Stimulated activated CD8-positive, alpha-beta memory T cell treated with anti-CD3 and anti-CD28 coated beads, Interleukin-2, amount 100 ng/mL, for 1 hour (primary cell): Measurements from ENCODE around the gene TRIM13.
"Not testable (repeated sequence)": the region's sequence is repeated elsewhere in the genome, so short reads cannot be mapped to it uniquely, and the experiment has no call there.

ENCODE experiments used
- DNase-seq, 2 donors: peaks; one replicate each; pipeline ENCODE4 v3.0.0-alpha.2; 2020; ENCODE audit warnings: low read depth in 2 of 2

TRIM13 gene

DNA sequence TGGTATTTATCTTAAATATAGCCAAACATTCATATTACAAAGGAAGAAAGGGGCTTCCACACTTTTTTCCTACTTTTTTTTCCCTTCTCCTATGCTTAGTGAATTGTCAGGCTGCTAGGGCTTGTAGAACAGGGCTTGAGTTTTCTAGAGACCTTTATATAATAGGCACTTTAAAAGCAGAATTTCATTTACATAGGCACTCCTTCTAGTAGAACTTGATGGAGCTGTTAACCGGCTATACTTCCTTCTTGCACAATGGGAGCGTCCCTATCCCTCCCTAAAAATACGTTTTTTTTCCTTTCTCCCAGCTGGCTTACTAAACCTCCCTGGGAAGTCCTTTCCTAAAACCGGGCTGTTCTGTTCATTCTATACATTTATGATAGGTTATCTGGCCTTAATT lies 1.1 kb downstream of the TRIM13 start:
- no peak for DNase-seq

DNA sequence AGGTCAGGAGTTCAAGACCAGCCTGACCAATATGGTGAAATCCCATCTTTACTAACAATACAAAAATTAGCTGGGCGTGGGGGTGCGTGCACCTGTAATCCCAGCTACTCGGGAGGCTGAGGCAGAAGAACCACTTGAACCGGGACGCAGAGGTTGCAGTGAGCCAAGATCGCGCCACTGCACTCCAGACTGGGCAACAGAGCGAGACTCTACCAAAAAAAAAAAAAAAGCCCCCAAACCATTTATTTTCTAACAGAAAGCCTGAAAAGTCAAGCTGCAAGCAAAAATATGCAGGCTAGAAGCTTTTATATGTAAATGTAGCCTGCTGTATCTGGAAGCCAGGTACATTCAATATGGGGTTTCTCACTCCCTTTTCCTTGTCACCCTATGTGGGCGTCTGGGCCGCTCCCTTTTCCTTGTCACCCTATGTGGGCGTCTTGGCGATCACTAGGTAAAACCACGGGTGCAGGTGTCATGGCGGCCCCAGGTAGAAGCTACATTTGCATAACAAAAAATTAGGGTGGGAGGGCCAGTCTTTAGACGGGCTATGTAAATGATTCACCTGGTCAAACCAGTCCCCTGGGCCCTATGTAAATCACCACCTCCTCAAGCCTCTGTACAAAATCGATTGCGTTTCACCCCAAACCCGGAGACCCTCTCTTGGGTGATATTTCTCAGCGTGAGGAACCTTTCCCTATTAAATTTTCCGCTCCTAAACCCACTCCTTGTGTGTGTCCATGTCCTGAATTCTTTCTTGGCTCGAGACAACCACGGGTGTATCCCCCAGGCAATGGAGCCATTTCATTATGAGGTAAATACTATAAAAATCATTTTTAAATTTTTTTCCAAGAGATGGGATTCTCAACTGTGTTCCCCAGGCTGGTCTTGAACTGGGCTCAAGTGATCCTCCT lies 2.1 kb downstream of the TRIM13 start:
- no peak for DNase-seq

DNA sequence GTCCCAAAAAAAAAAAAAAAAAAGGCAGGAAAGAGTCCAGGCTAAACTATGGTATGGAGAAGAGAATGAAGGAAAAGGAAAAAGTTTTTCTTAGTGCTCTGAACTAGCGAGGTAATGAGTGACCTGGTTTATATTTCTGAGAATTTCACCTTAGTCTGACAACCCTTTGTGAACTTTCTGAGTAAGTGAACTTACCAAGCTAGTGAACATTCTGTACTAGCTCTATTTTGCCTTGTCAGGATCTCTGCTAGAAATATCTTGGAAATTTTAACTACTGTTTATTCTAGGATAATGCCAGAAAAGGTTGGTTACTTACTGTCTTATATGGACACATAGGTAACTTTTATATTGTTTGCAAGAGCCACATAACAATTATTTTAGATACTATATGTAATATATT lies 4.4 kb downstream of the TRIM13 start:
- DNase-seq, result no peak

DNA sequence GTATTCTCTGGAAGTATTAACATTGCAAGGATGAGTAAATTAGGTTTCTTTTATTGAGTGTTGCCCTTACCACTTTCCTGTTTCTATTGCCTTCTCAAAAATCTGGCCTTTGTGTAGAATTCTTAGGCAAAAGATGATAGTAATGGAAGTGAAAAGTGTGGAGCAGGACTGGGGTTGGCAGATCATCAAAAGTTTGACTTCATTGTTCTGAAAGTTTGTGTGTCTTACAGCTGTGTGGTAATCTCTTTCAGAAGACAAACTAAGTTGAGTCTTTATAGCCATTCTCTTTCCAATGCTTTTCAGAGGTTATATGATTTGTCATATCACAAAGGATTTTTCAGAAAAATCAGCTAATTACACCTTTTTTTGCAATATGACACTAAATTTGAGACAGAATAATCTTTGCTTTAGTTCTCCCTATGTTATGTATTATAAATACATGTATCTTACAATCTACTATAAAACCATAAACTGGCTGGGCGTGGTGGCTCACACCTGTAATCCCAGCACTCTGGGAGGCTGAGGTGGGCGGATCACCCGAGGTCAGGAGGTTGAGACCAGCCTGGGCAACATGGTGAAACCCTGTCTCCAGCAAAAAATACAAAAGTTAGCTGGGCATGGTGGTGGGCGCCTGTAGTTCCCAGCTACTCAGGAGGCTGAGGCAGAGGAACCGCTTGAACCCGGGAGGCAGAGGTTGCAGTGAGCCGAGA lies 9.7 kb downstream of the TRIM13 start:
- DNase-seq, result no peak

DNA sequence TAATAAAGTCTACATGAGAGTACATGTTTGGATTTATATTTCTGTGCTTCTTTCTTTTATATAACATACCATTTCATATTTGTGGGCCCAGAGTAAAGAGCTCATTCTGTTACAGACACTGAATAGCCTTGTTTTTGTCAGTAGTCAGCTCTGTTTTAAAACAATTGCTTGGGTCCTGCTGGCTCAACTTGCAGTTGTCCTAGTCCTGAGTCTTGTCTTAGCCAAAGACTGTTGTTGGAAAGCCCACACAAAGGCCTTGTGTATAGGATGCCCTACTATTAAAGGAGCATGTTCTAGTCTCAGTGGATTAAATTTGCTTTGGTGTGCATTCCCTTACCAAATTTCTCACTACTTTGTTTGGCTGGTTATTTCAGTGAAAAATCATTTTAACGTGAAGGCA lies 14.6 kb downstream of the TRIM13 start:
- no peak for DNase-seq

DNA sequence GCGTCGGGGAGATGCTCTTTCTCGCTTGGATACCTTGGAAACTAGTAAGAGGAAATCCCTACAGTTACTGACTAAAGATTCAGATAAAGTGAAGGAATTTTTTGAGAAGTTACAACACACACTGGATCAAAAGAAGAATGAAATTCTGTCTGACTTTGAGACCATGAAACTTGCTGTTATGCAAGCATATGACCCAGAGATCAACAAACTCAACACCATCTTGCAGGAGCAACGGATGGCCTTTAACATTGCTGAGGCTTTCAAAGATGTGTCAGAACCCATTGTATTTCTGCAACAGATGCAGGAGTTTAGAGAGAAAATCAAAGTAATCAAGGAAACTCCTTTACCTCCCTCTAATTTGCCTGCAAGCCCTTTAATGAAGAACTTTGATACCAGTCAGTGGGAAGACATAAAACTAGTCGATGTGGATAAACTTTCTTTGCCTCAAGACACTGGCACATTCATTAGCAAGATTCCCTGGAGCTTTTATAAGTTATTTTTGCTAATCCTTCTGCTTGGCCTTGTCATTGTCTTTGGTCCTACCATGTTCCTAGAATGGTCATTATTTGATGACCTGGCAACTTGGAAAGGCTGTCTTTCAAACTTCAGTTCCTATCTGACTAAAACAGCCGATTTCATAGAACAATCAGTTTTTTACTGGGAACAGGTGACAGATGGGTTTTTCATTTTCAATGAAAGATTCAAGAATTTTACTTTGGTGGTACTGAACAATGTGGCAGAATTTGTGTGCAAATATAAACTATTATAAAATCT lies 15.7 kb downstream of the TRIM13 start:
- no peak for DNase-seq

DNA sequence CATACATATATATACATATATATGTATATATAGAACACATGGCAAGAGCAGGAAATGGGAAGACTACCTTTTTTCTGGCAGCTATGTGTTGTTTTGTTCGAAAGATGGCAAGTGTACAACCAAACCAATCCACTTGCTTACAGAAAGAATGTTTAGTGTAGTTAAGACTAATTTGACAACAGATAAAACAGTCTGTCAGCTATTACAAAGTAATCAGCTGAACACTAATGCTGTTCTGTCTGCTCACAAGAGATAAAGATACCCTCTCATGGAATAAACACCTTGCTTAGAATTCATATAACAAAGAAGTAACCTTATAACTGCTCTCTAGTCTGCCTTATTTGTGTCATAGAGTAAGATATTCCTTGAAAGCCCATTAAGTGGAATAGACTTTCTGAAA lies 17.5 kb downstream of the TRIM13 start:
- DNase-seq, result no peak

DNA sequence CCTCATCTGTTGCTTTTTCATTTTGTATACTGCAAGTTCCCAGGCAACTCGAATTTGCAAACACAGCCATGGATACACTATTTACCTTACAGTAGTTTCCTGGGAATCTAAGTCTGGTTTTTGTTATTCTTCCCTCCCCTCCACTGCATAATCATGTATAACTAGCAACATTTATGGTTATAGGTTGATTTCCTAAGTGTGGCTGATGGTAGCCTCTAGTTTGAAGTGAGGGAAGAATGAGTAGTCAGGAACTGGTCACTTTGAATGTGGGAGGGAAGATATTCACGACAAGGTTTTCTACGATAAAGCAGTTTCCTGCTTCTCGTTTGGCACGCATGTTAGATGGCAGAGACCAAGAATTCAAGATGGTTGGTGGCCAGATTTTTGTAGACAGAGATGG lies 18.4 kb downstream of the TRIM13 start, which contains the start of gene KCNRG:
KCNRG (plus strand) TSS at position 187 of the 400 bp plus-strand sequence; CDS start at position 237, 50 bp downstream.
- no peak for DNase-seq

DNA sequence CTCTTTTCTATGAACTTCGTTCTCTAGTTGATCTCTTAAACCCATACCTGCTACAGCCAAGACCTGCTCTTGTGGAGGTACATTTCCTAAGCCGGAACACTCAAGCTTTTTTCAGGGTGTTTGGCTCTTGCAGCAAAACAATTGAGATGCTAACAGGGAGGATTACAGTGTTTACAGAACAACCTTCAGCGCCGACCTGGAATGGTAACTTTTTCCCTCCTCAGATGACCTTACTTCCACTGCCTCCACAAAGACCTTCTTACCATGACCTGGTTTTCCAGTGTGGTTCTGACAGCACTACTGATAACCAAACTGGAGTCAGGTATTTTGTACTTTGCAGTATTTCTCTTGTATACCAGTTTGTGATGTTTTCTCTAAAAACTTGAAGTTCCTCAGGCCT lies 18.9 kb downstream of the TRIM13 start:
- no peak for DNase-seq

DNA sequence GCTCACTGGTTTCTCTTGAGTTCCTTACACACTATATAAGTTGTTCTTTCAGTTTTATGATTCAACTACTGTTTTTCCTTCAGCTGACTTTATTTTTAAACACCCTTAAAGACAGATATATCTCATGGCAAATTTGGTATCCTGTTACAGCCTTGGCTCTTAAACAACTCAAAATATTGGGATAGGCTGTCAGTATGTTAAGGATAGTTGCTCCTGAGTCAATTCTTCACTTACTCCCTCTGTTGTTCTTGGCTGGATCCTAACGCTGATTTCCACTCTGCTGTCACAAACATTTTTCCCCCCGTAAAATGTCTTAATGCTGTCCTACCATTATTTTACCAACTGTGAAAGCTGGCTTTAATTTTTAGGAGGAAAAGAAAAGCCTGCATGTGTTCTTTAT lies 19.6 kb downstream of the TRIM13 start:
- no peak for DNase-seq

DNA sequence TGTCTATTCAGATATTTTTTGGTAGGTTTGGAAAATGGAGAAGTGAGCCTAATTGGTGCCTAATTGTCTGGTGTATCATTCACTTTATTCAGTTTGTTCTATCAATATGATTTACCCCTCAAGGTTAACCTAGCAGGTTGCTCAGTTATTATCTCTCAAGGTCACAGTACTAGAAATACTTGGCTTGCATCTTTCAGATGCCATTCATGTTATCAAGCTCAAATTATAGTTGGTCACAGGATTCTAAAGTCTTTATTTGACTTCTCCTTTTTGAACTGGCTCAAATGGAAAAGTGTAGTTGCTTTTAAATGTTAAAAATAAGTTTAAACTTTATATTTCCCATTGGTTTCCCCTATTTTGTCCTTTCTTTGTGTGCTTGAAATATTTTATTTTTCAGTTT lies 21.0 kb downstream of the TRIM13 start:
- DNase-seq, result no peak

DNA sequence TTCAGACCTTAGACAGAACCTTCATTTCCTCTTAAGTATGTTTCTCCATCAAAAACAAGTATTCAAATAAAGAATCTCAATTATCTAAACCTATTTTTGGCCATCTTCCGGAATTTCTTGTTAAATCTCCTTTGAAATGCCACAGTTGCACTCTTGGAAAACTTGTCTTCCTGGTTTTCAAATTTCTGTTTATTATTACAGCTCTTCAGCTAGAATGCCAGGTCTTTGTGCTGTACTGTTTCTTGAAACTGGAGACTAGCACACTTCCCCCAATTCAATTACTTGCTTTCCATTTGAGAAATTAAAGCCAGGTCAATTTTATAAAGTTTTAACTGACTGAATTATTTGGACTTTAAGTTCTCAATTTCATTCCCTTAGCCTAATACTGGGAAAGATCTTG lies 28.6 kb downstream of the TRIM13 start:
- DNase-seq, result no peak

DNA sequence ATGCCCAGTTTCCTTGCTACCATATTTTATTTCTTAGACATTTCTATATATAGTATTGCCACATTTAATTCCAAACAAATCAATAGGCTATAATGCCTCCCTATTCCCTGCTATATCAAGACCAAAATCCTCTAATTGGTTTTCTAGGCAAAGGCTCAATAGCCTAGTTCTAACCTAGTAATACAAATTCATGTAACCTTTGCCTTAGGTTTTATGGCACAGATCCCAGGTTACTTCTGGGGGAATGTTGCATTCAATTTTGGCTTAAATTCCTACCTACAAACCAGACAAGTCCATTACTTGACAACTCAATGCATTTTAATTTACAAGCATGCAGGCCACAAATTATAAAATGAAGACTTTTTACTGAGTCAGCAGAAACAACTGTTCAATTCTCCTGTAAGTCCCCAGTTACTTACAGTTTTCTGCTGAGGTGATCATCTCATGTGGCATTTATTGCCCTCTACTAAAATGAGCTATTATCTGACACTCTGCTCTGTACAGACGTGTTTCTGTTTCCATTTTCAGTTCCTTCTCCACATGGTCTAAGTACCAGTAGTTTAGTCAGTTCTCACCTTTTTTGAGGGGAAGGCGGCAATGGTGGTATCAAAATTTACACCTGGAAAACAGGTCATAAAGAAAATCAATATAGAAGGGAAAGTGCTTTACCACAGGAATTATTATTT lies 30.1 kb downstream of the TRIM13 start:
- DNase-seq, result no peak

DNA sequence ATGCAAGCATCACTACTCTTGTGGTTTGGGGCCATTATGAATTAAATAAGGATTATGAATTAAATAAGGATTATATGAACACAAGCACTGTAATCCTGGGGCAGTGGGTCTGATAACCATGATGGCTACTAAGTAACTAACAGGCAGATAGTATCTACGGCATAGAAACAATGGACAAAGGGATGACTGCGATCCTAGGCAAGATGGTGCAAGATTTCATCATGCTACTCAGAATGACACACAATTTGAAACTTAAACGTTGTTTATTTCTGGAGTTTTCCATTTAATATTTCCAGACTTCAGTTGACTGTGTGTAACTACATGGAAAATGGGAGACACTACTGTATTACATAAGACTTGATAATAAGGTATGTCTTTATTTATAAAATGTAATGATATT lies 33.5 kb downstream of the TRIM13 start:
- DNase-seq, result no peak

DNA sequence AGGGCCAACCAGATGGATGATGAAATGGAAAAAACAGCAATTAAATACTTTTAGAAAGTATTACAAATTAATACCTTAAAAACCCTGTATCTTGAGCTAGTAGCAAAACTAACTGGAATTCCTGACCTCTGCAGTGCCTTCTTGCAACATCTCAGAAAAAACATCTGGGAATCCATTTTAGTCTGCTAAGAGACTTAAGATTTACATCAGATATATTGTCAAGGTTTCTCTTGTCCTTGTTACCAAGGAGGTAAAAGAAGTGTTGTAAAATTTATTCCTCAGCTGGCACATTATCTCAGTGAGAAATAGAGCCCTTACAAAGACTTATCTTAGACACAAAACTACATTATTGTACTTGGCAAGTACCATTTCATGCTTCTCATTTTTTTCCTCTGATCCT lies 36.9 kb downstream of the TRIM13 start:
- DNase-seq, result no peak

DNA sequence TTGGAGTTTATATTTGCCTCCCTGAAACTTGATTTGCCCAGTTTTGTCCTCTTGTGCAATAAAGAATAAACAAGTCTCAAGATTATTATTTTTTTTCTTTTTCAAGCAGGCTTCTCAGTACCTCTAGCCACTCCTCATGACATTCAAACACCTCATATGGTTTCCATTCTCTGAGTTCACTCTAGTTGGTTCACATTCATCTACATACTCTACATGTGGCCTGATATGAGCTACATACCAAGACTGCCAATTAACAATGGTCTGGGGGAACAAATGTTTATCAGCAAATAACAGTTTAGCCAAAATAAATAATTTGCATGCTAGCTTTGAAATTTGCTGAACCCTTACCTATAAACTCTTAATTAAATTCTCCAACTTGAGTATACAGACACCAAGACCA lies 40.9 kb downstream of the TRIM13 start:
- no peak for DNase-seq

DNA sequence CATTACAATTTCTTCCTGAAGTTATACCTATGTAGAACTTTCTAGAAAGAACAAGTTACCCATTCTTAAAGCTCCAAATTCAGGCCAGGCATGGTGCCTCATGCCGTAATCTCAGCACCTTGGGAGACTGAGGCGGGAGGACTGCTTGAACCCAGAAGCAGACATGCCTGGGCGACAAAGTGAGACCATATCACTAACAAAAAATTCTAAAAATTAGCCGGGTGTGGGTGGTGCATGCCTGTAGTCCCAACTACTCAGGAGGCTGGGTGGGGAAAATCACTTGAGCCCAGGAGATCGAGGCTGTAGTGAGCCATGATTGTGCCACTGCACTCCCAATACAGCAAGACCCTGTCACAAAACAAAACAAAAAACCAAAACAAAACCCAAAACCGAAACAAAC lies 41.4 kb downstream of the TRIM13 start:
- no peak for DNase-seq

DNA sequence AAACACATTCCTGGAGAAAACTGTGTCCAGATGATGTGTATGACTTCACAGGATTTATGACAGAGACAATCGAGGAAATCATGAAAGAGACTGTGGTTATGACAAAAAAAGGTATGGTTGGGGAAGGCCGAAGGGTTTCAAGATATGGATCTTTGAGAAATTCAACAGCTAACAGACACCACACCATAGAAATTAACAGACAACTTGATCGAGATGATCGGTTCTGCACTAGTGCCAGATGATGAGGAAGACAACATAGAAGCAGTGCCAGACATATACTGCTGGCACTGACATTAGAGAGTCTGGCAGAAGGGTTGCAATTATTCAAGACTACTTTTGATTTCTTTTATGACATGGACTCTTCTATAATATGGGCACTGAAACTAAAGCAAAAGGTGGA lies 55.6 kb downstream of the TRIM13 start:
- no peak for DNase-seq

DNA sequence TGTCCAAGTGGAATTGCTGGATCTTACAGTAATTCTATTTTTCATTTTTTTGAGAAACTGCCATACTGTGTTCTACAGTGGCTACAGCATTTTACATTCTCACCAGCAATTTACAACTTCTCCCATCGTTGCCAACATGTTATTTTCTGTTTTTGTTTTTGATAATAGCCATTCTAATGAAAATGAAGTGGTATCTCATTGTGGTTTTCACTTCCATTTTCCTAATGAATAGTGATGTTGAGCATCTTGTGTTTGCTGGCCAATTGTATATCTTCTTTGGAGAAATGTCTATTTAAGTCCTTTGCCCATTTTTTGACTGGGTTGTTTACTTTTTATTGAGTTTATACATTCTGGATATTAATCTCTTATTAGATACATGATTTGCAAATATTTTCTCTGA lies 57.0 kb downstream of the TRIM13 start:
- no peak for DNase-seq

DNA sequence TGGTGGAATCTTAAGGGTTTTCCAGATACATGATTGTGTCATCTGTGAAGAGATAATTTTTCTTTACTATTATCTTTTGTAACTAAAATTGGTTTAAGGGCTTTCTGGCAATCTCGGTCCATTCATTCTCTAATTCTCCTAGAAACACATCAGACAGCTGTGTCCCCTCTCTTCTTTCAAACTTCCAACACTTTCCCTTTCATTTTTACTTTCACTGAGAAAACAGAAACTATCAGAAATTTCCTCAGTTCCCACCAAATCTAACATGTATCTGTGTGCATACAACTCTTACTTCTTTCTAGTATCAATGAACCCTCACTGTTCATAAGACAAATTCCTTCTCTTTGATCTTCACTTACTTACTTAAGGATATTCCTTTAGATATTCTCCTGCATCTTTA lies 58.6 kb downstream of the TRIM13 start:
- DNase-seq, result no peak

DNA sequence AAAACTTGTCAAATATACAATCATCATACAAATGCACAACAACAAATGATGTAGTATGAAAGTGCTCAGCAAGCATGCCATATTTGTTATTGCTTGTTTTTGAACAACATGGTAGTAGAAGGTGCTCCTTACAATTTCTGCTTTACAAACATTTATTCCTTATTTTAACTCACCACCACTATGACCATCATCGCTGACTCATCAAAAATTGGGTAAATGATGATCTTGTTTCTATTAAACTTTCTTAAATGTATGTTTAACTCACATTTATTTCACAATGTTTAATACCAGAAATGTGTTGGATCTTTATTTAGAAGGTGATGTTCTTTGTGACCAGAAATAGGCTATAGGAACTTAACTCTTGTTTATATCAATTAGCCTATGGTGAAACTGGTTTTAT lies 63.9 kb downstream of the TRIM13 start:
- no peak for DNase-seq

DNA sequence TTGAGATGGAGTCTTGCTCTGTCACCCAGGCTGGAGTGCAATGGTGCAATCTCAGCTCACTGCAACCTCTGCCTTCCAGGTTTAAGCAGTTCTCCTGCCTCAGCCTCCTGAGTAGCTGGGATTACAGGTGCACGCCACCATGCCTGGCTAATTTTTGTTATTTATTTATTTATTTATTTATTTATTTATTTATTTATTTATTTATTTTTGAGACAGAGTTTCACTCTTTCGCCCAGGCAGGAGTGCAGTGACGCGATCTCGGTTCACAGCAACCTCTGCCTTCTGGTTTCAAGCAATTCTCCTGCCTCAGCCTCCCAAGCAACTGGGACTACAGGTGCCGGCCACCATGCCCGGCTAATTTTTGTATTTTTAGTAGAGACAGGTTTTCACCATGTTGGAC lies 65.5 kb downstream of the TRIM13 start:
- not testable (repeated sequence) for DNase-seq
